COLO668 (cell line): Measurements from ENCODE around the gene SVIL.
"Not testable (repeated sequence)": the region's sequence is repeated elsewhere in the genome, so short reads cannot be mapped to it uniquely, and the experiment has no call there.

ENCODE experiments used
- DNase-seq: peaks from one replicate; lab custom pipeline; 2025; ENCODE audit not compliant: unreplicated experiment; lab: John Stamatoyannopoulos, UW

SVIL gene

GRCh38 chr10:29579455-29579970 is 55.3 kb downstream of the SVIL start:
- no peak for DNase-seq

GRCh38 chr10:29578457-29578856 is 56.3 kb downstream of the SVIL start:
- no peak for DNase-seq

- no peak for DNase-seq
These were observed 58.1 kb downstream of the SVIL start for GRCh38 chr10:29576681-29577080.

GRCh38 chr10:29575098-29575455 is 59.7 kb downstream of the SVIL start:
- no peak for DNase-seq

GRCh38 chr10:29574212-29575097 is 60.3 kb downstream of the SVIL start:
- DNase-seq = not testable (repeated sequence)

- DNase-seq = not testable (repeated sequence)
These were observed 64.5 kb downstream of the SVIL start for GRCh38 chr10:29570248-29570647.

GRCh38 chr10:29569795-29570194 is 65.0 kb downstream of the SVIL start:
- DNase-seq = no peak

- DNase-seq = no peak
These were observed 67.8 kb downstream of the SVIL start for GRCh38 chr10:29567003-29567402.

GRCh38 chr10:29566209-29566608 is 68.6 kb downstream of the SVIL start:
- not testable (repeated sequence) for DNase-seq

GRCh38 chr10:29563420-29564035 is 71.2 kb downstream of the SVIL start:
- DNase-seq = no peak

GRCh38 chr10:29563006-29563405 is 71.8 kb downstream of the SVIL start:
- not testable (repeated sequence) for DNase-seq

GRCh38 chr10:29559996-29560395 is 74.8 kb downstream of the SVIL start:
- no peak for DNase-seq

- no peak for DNase-seq
These were observed 77.1 kb downstream of the SVIL start for GRCh38 chr10:29557665-29558064.

GRCh38 chr10:29555746-29556481 is 78.9 kb downstream of the SVIL start:
- no peak for DNase-seq

- no peak for DNase-seq
These were observed 79.6 kb downstream of the SVIL start for GRCh38 chr10:29555091-29555745.

- DNase-seq = no peak
These were observed 80.1 kb downstream of the SVIL start for GRCh38 chr10:29554660-29555059.

- no peak for DNase-seq
These were observed 81.1 kb downstream of the SVIL start for GRCh38 chr10:29553544-29554250.

- not testable (repeated sequence) for DNase-seq
These were observed 81.7 kb downstream of the SVIL start for GRCh38 chr10:29553116-29553515.

GRCh38 chr10:29549493-29549892 is 85.3 kb downstream of the SVIL start:
- not testable (repeated sequence) for DNase-seq

- no peak for DNase-seq
These were observed 87.9 kb downstream of the SVIL start for GRCh38 chr10:29546773-29547313.
